ENCODE measurements around the gene ASB18.

DNA sequence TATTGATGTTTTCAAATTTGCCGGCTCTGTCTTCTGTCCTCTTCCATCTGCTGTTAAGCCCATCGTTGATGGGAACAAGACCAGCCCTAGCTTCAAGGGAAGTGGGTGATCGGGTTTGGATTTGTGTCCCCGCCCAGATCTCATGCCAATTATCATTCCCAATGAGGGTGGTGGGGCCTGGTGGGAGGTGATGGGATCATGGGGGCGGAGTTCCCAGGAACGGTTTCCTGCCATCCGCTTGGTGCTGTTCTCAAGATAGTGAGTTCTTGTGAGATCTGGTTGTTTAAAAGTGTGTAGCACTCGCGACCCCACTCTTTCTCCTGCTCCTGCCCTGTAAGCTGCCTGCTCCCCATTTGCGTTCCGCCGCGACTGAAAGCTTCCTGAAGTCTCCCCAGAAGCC lies 9.5 kb downstream of the ASB18 start:
- TF ChIP-seq, protein P1, sequence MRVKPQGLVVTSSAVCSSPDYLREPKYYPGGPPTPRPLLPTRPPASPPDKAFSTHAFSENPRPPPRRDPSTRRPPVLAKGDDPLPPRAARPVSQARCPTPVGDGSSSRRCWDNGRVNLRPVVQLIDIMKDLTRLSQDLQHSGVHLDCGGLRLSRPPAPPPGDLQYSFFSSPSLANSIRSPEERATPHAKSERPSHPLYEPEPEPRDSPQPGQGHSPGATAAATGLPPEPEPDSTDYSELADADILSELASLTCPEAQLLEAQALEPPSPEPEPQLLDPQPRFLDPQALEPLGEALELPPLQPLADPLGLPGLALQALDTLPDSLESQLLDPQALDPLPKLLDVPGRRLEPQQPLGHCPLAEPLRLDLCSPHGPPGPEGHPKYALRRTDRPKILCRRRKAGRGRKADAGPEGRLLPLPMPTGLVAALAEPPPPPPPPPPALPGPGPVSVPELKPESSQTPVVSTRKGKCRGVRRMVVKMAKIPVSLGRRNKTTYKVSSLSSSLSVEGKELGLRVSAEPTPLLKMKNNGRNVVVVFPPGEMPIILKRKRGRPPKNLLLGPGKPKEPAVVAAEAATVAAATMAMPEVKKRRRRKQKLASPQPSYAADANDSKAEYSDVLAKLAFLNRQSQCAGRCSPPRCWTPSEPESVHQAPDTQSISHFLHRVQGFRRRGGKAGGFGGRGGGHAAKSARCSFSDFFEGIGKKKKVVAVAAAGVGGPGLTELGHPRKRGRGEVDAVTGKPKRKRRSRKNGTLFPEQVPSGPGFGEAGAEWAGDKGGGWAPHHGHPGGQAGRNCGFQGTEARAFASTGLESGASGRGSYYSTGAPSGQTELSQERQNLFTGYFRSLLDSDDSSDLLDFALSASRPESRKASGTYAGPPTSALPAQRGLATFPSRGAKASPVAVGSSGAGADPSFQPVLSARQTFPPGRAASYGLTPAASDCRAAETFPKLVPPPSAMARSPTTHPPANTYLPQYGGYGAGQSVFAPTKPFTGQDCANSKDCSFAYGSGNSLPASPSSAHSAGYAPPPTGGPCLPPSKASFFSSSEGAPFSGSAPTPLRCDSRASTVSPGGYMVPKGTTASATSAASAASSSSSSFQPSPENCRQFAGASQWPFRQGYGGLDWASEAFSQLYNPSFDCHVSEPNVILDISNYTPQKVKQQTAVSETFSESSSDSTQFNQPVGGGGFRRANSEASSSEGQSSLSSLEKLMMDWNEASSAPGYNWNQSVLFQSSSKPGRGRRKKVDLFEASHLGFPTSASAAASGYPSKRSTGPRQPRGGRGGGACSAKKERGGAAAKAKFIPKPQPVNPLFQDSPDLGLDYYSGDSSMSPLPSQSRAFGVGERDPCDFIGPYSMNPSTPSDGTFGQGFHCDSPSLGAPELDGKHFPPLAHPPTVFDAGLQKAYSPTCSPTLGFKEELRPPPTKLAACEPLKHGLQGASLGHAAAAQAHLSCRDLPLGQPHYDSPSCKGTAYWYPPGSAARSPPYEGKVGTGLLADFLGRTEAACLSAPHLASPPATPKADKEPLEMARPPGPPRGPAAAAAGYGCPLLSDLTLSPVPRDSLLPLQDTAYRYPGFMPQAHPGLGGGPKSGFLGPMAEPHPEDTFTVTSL (CRISPR knock-in tag; IDR thresholded peaks at IDR 0.05; ENCODE audit: borderline replicate concordance), result no peak
- TF ChIP-seq, protein P2, sequence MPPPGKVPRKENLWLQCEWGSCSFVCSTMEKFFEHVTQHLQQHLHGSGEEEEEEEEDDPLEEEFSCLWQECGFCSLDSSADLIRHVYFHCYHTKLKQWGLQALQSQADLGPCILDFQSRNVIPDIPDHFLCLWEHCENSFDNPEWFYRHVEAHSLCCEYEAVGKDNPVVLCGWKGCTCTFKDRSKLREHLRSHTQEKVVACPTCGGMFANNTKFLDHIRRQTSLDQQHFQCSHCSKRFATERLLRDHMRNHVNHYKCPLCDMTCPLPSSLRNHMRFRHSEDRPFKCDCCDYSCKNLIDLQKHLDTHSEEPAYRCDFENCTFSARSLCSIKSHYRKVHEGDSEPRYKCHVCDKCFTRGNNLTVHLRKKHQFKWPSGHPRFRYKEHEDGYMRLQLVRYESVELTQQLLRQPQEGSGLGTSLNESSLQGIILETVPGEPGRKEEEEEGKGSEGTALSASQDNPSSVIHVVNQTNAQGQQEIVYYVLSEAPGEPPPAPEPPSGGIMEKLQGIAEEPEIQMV (CRISPR knock-in tag; IDR thresholded peaks at IDR 0.05; ENCODE audit: low read depth), result no peak
- TF ChIP-seq POLR2A (IDR thresholded peaks at IDR 0.05; ENCODE audit: insufficient read depth in 1 of 2, low read depth in 2 of 2, low read length in 2 of 2) (no peak), RFX5 (IDR thresholded peaks at IDR 0.05; ENCODE audit: low read depth, low read length) (no peak), HMG20B (CRISPR knock-in tag; conservative IDR thresholded peaks at IDR 0.05) (no peak), MZF1 (CRISPR knock-in tag; IDR thresholded peaks at IDR 0.05; ENCODE audit: borderline replicate concordance) (no peak)
- TF ChIP-seq, protein P3, sequence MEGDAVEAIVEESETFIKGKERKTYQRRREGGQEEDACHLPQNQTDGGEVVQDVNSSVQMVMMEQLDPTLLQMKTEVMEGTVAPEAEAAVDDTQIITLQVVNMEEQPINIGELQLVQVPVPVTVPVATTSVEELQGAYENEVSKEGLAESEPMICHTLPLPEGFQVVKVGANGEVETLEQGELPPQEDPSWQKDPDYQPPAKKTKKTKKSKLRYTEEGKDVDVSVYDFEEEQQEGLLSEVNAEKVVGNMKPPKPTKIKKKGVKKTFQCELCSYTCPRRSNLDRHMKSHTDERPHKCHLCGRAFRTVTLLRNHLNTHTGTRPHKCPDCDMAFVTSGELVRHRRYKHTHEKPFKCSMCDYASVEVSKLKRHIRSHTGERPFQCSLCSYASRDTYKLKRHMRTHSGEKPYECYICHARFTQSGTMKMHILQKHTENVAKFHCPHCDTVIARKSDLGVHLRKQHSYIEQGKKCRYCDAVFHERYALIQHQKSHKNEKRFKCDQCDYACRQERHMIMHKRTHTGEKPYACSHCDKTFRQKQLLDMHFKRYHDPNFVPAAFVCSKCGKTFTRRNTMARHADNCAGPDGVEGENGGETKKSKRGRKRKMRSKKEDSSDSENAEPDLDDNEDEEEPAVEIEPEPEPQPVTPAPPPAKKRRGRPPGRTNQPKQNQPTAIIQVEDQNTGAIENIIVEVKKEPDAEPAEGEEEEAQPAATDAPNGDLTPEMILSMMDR (CRISPR knock-in tag; IDR thresholded peaks at IDR 0.05), result no peak
